Glutamatergic neuron (in vitro differentiated cells): ENCODE data around the gene CDCA5. TPM values are rescaled to one million over a fixed set of nuclear protein-coding genes. Genes with fewer than 3 reads are reported as not detected.

Experiments
- DNase-seq: peaks from one replicate; pipeline ENCODE4 v3.0.0; 2022
- H3K27ac Mint-ChIP-seq: one replicate; pipeline ENCODE4 v1.8.0; 2020; ENCODE audit warnings: mild to moderate bottlenecking, mixed read lengths, inconsistent platforms; ENCODE audit not compliant: unreplicated experiment
- H3K27me3 Mint-ChIP-seq: one replicate; pipeline ENCODE4 v1.8.0; 2020; ENCODE audit warnings: mild to moderate bottlenecking, moderate library complexity, mixed read lengths, inconsistent platforms; ENCODE audit not compliant: unreplicated experiment
- H3K36me3 Mint-ChIP-seq: one replicate; pipeline ENCODE4 v1.8.0; 2020; ENCODE audit warnings: mild to moderate bottlenecking, mixed read lengths, inconsistent platforms; ENCODE audit not compliant: unreplicated experiment
- H3K4me1 Mint-ChIP-seq: one replicate; pipeline ENCODE4 v1.8.0; 2020; ENCODE audit warnings: mild to moderate bottlenecking, low read depth, mixed read lengths, inconsistent platforms; ENCODE audit not compliant: unreplicated experiment
- H3K4me3 Mint-ChIP-seq: one replicate; pipeline ENCODE4 v1.8.0; 2020; ENCODE audit warnings: mild to moderate bottlenecking, mixed read lengths, inconsistent platforms; ENCODE audit not compliant: unreplicated experiment
- H3K9me3 Mint-ChIP-seq: one replicate; pipeline ENCODE4 v1.8.0; 2020; ENCODE audit warnings: mild to moderate bottlenecking, moderate library complexity, mixed read lengths, inconsistent platforms; ENCODE audit not compliant: unreplicated experiment
- total RNA-seq: library from RNA; stranded (reverse); fragmentation: NEBNext Ultra II Directional; extraction: Animal tissue kit (Norgen Biotek cat#: 25700); gene quantifications from one replicate; pipeline ENCODE4 v1.2.1, GENCODE V29; 2021; ENCODE audit not compliant: unreplicated experiment
- TF ChIP-seq, protein P1 (sequence below): fragments of 200-600 bp; sonication (generic); IDR thresholded peaks from one replicate; pipeline ENCODE4 v1.5.0; 2021; ENCODE audit not compliant: partially characterized antibody, unreplicated experiment

Gene CDCA5
- total RNA-seq, 1 donor from 2014 or later: 7.7 TPM

- H3K36me3 Mint-ChIP-seq: no peaks in the 10 kb centered on the region
- no peak overlapping the region for H3K4me3 Mint-ChIP-seq
- no peak for DNase-seq
- H3K9me3 Mint-ChIP-seq: no peaks in the 10 kb centered on the region
- TF ChIP-seq, protein P1, sequence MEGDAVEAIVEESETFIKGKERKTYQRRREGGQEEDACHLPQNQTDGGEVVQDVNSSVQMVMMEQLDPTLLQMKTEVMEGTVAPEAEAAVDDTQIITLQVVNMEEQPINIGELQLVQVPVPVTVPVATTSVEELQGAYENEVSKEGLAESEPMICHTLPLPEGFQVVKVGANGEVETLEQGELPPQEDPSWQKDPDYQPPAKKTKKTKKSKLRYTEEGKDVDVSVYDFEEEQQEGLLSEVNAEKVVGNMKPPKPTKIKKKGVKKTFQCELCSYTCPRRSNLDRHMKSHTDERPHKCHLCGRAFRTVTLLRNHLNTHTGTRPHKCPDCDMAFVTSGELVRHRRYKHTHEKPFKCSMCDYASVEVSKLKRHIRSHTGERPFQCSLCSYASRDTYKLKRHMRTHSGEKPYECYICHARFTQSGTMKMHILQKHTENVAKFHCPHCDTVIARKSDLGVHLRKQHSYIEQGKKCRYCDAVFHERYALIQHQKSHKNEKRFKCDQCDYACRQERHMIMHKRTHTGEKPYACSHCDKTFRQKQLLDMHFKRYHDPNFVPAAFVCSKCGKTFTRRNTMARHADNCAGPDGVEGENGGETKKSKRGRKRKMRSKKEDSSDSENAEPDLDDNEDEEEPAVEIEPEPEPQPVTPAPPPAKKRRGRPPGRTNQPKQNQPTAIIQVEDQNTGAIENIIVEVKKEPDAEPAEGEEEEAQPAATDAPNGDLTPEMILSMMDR: no peak
- H3K27me3 Mint-ChIP-seq: peaks cover 3% of the 10 kb centered on the region
- H3K27ac Mint-ChIP-seq: no peak overlapping the region
- peaks cover 3% of the 10 kb centered on the region for H3K4me1 Mint-ChIP-seq
Measured at GRCh38 chr11:65127473-65128181, 43.8 kb upstream of the CDCA5 start.

DNA sequence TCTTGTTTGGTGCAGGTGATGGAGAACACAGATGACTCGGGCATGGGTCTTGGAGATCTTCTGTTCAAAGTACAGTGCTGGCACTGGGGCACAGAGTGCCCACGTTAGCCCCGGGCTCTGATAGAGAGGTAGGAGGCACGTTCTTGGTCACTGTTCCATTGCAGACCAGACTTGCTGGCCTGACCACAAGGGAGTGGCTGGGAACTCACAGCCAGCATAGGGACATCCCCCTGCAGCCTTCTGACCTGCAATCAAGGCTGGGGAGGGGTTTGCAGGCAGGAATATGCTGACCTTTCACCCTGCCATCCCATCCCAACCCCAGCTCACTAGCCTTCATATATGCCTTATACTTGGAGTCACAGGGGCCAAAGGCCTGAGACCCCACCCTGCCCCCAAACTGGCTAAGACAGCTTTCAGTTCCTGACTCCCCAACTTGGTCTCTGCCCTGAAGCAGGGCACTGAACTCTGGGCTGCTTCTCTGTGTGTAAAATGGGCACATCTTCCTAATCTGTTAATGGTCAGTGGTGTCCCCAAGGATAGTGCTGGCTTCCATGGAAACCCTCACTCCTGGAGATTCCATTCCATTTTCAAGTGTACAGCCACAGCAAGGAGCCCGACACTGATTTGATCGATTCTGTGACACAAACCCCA lies 42.9 kb upstream of the CDCA5 start:
- H3K27ac Mint-ChIP-seq: no peak overlapping the region
- H3K4me1 Mint-ChIP-seq: peaks cover 2% of the 10 kb centered on the region
- TF ChIP-seq, protein P1: no peak
- no peaks in the 10 kb centered on the region for H3K9me3 Mint-ChIP-seq
- no peak overlapping the region for H3K4me3 Mint-ChIP-seq
- peaks cover 11% of the 10 kb centered on the region for H3K27me3 Mint-ChIP-seq
- DNase-seq: no peak
- H3K36me3 Mint-ChIP-seq: no peaks in the 10 kb centered on the region

GRCh38 chr11:65125197-65126056 lies 41.6 kb upstream of the CDCA5 start:
- Mint-ChIP-seq H3K36me3 (no peaks in the 10 kb centered on the region), H3K4me3 (no peak overlapping the region), H3K27me3 (peaks cover 11% of the 10 kb centered on the region), H3K27ac (no peak overlapping the region), H3K4me1 (peaks cover 8% of the 10 kb centered on the region), H3K9me3 (peaks cover 2% of the 10 kb centered on the region)
- DNase-seq: no peak
- TF ChIP-seq, protein P1: no peak

GRCh38 chr11:65124480-65125196 lies 40.8 kb upstream of the CDCA5 start:
- peak overlapping the region; percentile 40 for H3K4me3 Mint-ChIP-seq

More at GRCh38 chr11:65124480-65125196, 40.8 kb upstream of the CDCA5 start:
- DNase-seq: no peak
- H3K27me3 Mint-ChIP-seq: peaks cover 11% of the 10 kb centered on the region
- H3K9me3 Mint-ChIP-seq: peaks cover 2% of the 10 kb centered on the region
- TF ChIP-seq, protein P1: no peak
- no peak overlapping the region for H3K27ac Mint-ChIP-seq
- no peaks in the 10 kb centered on the region for H3K36me3 Mint-ChIP-seq
- H3K4me1 Mint-ChIP-seq: peaks cover 8% of the 10 kb centered on the region
